HG03060 (cell line): Measurements from ENCODE around the gene MYO1D.
"Not testable (repeated sequence)": the region's sequence is repeated elsewhere in the genome, so short reads cannot be mapped to it uniquely, and the experiment has no call there.

Experiments used
- ATAC-seq: cut with Tn5 transposase; IDR thresholded peaks from one replicate; pipeline ENCODE4 v1.9.1; 2021; ENCODE audit warnings: low read depth, moderate number of reproducible peaks; ENCODE audit not compliant: unreplicated experiment

Gene MYO1D

GRCh38 chr17:32742681-32743538 lies 134.0 kb downstream of the MYO1D start:
- ATAC-seq = no peak

GRCh38 chr17:32741381-32741780 lies 135.5 kb downstream of the MYO1D start:
- no peak for ATAC-seq

GRCh38 chr17:32739722-32740121 lies 137.2 kb downstream of the MYO1D start:
- ATAC-seq = no peak

GRCh38 chr17:32739151-32739550 lies 137.8 kb downstream of the MYO1D start:
- ATAC-seq = not testable (repeated sequence)

GRCh38 chr17:32733401-32733800 lies 143.5 kb downstream of the MYO1D start:
- ATAC-seq = no peak

- ATAC-seq = no peak
Measured at GRCh38 chr17:32732900-32733299, 144.0 kb downstream of the MYO1D start.

GRCh38 chr17:32732296-32732642 lies 144.7 kb downstream of the MYO1D start:
- no peak for ATAC-seq

- no peak for ATAC-seq
Measured at GRCh38 chr17:32731556-32732295, 145.2 kb downstream of the MYO1D start.

- ATAC-seq = no peak
Measured at GRCh38 chr17:32727681-32728080, 149.2 kb downstream of the MYO1D start.

- no peak for ATAC-seq
Measured at GRCh38 chr17:32725697-32726096, 151.2 kb downstream of the MYO1D start.

GRCh38 chr17:32723310-32723955 lies 153.5 kb downstream of the MYO1D start:
- no peak for ATAC-seq

- no peak for ATAC-seq
Measured at GRCh38 chr17:32722733-32723132, 154.2 kb downstream of the MYO1D start.

- no peak for ATAC-seq
Measured at GRCh38 chr17:32720671-32721070, 156.3 kb downstream of the MYO1D start.

GRCh38 chr17:32719689-32720088 lies 157.2 kb downstream of the MYO1D start:
- ATAC-seq = no peak

- ATAC-seq = not testable (repeated sequence)
Measured at GRCh38 chr17:32714922-32715321, 162.0 kb downstream of the MYO1D start.

- ATAC-seq = not testable (repeated sequence)
Measured at GRCh38 chr17:32714206-32714605, 162.7 kb downstream of the MYO1D start.

- ATAC-seq = no peak
Measured at GRCh38 chr17:32713081-32713480, 163.8 kb downstream of the MYO1D start.

- no peak for ATAC-seq
Measured at GRCh38 chr17:32709562-32709961, 167.4 kb downstream of the MYO1D start.

GRCh38 chr17:32701871-32702270 lies 175.1 kb downstream of the MYO1D start:
- no peak for ATAC-seq

- ATAC-seq = no peak
Measured at GRCh38 chr17:32699247-32699646, 177.7 kb downstream of the MYO1D start.
